ENCODE data around the gene MAX. TPM values are rescaled to one million over a fixed set of nuclear protein-coding genes. Genes with fewer than 3 reads are reported as not detected.

Gene MAX
- total RNA-seq, 1 donor from 2014 or later, result 22.2 TPM

GRCh38 chr14:65082930-65083329 lies 19.4 kb downstream of the MAX start:
- Mint-ChIP-seq H3K4me3 (no peak overlapping the region), H3K27ac (no peak overlapping the region), H3K36me3 (peaks cover 38% of the 10 kb centered on the region), H3K4me1 (no peaks in the 10 kb centered on the region), H3K27me3 (ENCODE audit: insufficient read depth, low read depth) (no peaks in the 10 kb centered on the region), H3K9me3 (peaks cover 15% of the 10 kb centered on the region)
- H3K27ac ChIP-seq, result no peak overlapping the region
- H3K4me2 ChIP-seq, result no peak overlapping the region
- no peak overlapping the region for H3K9ac ChIP-seq
- no peaks in the 10 kb centered on the region for H3F3A ChIP-seq (ENCODE audit: low read depth)
- TF ChIP-seq EZH2 (IDR thresholded peaks at IDR 0.05), result no peak
- no peak for TF ChIP-seq EZH2phosphoT487 (IDR thresholded peaks at IDR 0.05)
- no peak for TF ChIP-seq CTCF (IDR thresholded peaks at IDR 0.05)
- H3K27me3 ChIP-seq, result no peaks in the 10 kb centered on the region
- H2AFZ ChIP-seq (replicated peaks), result no peak overlapping the region
- H3K79me2 ChIP-seq (ENCODE audit: low read depth), result peaks cover 11% of the 10 kb centered on the region
- H3K36me3 ChIP-seq, result peaks cover 5% of the 10 kb centered on the region
- DNase-seq (ENCODE audit: low spot score), result no peak
- H3K4me3 ChIP-seq, result no peak overlapping the region
- H3K9me3 ChIP-seq (ENCODE audit: low read depth), result peaks cover 8% of the 10 kb centered on the region
- no peaks in the 10 kb centered on the region for H3K4me1 ChIP-seq
- H4K20me1 ChIP-seq (ENCODE audit: low read depth), result no peaks in the 10 kb centered on the region

GRCh38 chr14:65080960-65081747 lies 21.2 kb downstream of the MAX start:
- Histone ChIP-seq H3K27ac (no peak overlapping the region), H3K27me3 (no peaks in the 10 kb centered on the region), H4K20me1 (ENCODE audit: low read depth) (no peaks in the 10 kb centered on the region), H3K4me1 (no peaks in the 10 kb centered on the region), H2AFZ (replicated peaks) (no peak overlapping the region), H3K9ac (no peak overlapping the region), H3K79me2 (ENCODE audit: low read depth) (peaks cover 11% of the 10 kb centered on the region), H3K36me3 (peaks cover 2% of the 10 kb centered on the region), H3K4me2 (no peak overlapping the region), H3F3A (ENCODE audit: low read depth) (no peaks in the 10 kb centered on the region), H3K4me3 (no peak overlapping the region), H3K9me3 (ENCODE audit: low read depth) (peaks cover 3% of the 10 kb centered on the region)
- H3K27me3 Mint-ChIP-seq (ENCODE audit: insufficient read depth, low read depth), result no peaks in the 10 kb centered on the region
- TF ChIP-seq CTCF (IDR thresholded peaks at IDR 0.05) (no peak), EZH2 (IDR thresholded peaks at IDR 0.05) (no peak), EZH2phosphoT487 (IDR thresholded peaks at IDR 0.05) (no peak)
- H3K9me3 Mint-ChIP-seq, result peaks cover 4% of the 10 kb centered on the region
- DNase-seq (ENCODE audit: low spot score), result no peak
- no peaks in the 10 kb centered on the region for H3K4me1 Mint-ChIP-seq
- H3K36me3 Mint-ChIP-seq, result peaks cover 25% of the 10 kb centered on the region
- no peak overlapping the region for H3K4me3 Mint-ChIP-seq
- no peak overlapping the region for H3K27ac Mint-ChIP-seq

- Mint-ChIP-seq H3K9me3 (no peaks in the 10 kb centered on the region), H3K27ac (no peak overlapping the region), H3K27me3 (ENCODE audit: insufficient read depth, low read depth) (no peaks in the 10 kb centered on the region), H3K36me3 (peaks cover 17% of the 10 kb centered on the region), H3K4me3 (no peak overlapping the region), H3K4me1 (no peaks in the 10 kb centered on the region)
- no peaks in the 10 kb centered on the region for H3K9me3 ChIP-seq (ENCODE audit: low read depth)
- H3K4me2 ChIP-seq, result no peak overlapping the region
- no peak for DNase-seq (ENCODE audit: low spot score)
- peaks cover 11% of the 10 kb centered on the region for H3K79me2 ChIP-seq (ENCODE audit: low read depth)
- no peak overlapping the region for H3K9ac ChIP-seq
- H3K4me3 ChIP-seq, result no peak overlapping the region
- H3K27ac ChIP-seq, result no peak overlapping the region
- TF ChIP-seq EZH2 (IDR thresholded peaks at IDR 0.05) (no peak), CTCF (IDR thresholded peaks at IDR 0.05) (no peak), EZH2phosphoT487 (IDR thresholded peaks at IDR 0.05) (no peak)
- H2AFZ ChIP-seq (replicated peaks), result no peak overlapping the region
- no peaks in the 10 kb centered on the region for H3K27me3 ChIP-seq
- H3F3A ChIP-seq (ENCODE audit: low read depth), result no peaks in the 10 kb centered on the region
- H4K20me1 ChIP-seq (ENCODE audit: low read depth), result no peaks in the 10 kb centered on the region
- no peaks in the 10 kb centered on the region for H3K36me3 ChIP-seq
- H3K4me1 ChIP-seq, result no peaks in the 10 kb centered on the region
Measured at GRCh38 chr14:65079768-65080167, 22.5 kb downstream of the MAX start.

Data from neural progenitor cell (in vitro differentiated cells).